Dendritic cell treated with granulocyte-macrophage colony-stimulating factor and Interleukin-4, amounts not matched to agents 40 ng/mL and 50 ng/mL, for 4 days (primary cell): ENCODE measurements around the gene PHOX2A.
"Not testable (repeated sequence)": the region's sequence is repeated elsewhere in the genome, so short reads cannot be mapped to it uniquely, and the experiment has no call there.

Source experiments
- H3K27ac Mint-ChIP-seq: one replicate; pipeline ENCODE4 v1.8.0; 2022; ENCODE audit warnings: mild to moderate bottlenecking, mixed read lengths
- H3K27me3 Mint-ChIP-seq: one replicate; pipeline ENCODE4 v1.8.0; 2022; ENCODE audit warnings: mild to moderate bottlenecking, mixed read lengths
- H3K36me3 Mint-ChIP-seq: one replicate; pipeline ENCODE4 v1.8.0; 2022; ENCODE audit warnings: low read depth, mixed read lengths
- H3K4me1 Mint-ChIP-seq: one replicate; pipeline ENCODE4 v1.8.0; 2022; ENCODE audit warnings: low read depth, mixed read lengths
- H3K4me3 Mint-ChIP-seq: one replicate; pipeline ENCODE4 v1.8.0; 2022; ENCODE audit warnings: mild to moderate bottlenecking, moderate library complexity, mixed read lengths
- H3K9me3 Mint-ChIP-seq: one replicate; pipeline ENCODE4 v1.8.0; 2022; ENCODE audit warnings: mixed read lengths
- intact Hi-C: fragments of 100-400 bp; cut with micrococcal nuclease; formaldehyde crosslinking; loops from one replicate; pipeline ENCODE4 v1.15.0; 2022

The PHOX2A gene

DNA sequence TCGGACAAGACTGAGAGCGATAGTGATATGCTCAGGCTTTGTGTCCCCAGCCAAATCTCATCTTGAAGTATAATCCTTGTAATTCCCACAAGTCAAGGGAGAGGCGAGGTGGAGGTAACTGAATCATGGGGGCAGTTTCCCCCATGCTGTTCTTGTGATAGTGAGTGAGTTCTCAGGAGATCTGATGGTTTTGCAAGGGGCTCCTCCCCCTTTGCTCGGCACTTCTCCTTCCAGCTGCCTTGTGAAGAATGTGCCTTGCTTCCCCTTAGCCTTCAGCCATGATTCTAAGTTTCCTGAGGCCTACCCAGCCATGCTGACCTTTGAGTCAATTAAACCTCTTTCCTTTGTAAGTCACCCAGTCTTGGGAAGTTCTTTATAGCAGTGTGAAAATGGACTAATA lies 34.9 kb downstream of the PHOX2A start:
- H3K4me1 Mint-ChIP-seq = peaks cover 50% of the 10 kb centered on the region
- H3K9me3 Mint-ChIP-seq = peaks cover 10% of the 10 kb centered on the region
- intact Hi-C loops = no loop called here
- peak overlapping the region; percentile 77 for H3K27ac Mint-ChIP-seq
- no peaks in the 10 kb centered on the region for H3K27me3 Mint-ChIP-seq
- H3K36me3 Mint-ChIP-seq = no peaks in the 10 kb centered on the region
- no peak overlapping the region for H3K4me3 Mint-ChIP-seq

DNA sequence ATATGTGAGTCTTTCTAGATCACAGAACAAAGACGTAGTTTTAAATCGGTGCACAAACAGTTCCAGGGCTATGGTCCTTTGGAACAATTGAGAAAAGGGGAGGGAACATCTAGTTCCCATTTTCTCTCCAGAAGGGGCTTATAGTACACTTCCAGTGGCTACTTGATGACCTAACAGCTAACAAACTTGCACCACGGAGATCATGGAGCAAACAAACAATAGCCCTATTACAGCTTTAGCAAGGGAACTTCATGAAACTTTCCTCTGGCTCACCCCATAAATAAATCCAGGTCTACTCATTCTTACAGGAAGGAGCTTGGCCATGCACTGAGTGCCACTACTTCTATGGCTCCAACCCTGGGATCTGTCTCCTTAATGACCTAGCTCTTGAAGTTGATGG lies 35.7 kb downstream of the PHOX2A start:
- H3K27me3 Mint-ChIP-seq = no peaks in the 10 kb centered on the region
- no peaks in the 10 kb centered on the region for H3K36me3 Mint-ChIP-seq
- H3K27ac Mint-ChIP-seq = peak overlapping the region; percentile 77
- intact Hi-C loops = no loop called here
- peaks cover 52% of the 10 kb centered on the region for H3K4me1 Mint-ChIP-seq
- H3K4me3 Mint-ChIP-seq = no peak overlapping the region
- H3K9me3 Mint-ChIP-seq = peaks cover 10% of the 10 kb centered on the region

DNA sequence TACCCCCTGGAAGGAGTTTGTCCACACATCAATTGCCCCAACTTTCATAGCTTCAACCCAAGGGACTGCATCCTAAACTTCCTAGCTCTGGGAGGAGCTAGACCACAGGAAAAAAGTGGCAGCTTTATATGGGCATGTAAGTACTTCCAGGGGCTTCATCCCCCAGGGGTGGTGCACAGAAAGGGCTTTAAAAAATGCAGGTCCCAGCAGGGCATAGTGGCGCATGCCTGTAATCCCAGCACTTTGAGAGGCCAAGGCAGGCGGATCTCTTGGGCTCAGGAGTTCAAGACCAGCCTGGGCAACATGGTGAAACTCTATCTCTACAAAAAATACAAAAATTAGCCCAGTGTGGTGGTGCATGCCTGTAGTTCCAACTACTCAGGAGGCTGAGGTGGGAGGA lies 37.2 kb downstream of the PHOX2A start:
- H3K4me3 Mint-ChIP-seq, intact Hi-C loops, H3K36me3 Mint-ChIP-seq, H3K27ac Mint-ChIP-seq, H3K27me3 Mint-ChIP-seq: not testable (repeated sequence)
- H3K9me3 Mint-ChIP-seq = peaks cover 10% of the 10 kb centered on the region
- H3K4me1 Mint-ChIP-seq = peaks cover 62% of the 10 kb centered on the region

DNA sequence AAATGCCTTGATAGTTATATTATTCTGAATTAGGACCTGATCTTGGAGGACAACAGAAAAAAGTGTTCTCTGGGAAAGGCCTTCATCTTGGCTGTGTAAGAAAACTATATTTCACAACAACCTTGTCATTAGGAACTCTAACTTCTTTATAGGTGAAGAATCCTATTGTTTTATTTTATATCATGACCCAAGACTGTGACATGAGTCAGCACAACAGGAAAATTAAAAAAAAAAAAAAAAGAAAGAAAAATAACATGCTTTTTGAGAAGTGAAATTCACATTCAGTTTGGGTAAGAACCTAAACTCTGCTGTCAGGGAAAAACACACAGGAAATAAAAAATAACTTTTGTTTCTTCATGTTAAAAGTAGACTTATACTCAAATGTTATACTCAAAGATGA lies 39.1 kb downstream of the PHOX2A start:
- no peaks in the 10 kb centered on the region for H3K36me3 Mint-ChIP-seq
- H3K27ac Mint-ChIP-seq = peak overlapping the region; percentile 68
- H3K4me3 Mint-ChIP-seq = no peak overlapping the region

DNA sequence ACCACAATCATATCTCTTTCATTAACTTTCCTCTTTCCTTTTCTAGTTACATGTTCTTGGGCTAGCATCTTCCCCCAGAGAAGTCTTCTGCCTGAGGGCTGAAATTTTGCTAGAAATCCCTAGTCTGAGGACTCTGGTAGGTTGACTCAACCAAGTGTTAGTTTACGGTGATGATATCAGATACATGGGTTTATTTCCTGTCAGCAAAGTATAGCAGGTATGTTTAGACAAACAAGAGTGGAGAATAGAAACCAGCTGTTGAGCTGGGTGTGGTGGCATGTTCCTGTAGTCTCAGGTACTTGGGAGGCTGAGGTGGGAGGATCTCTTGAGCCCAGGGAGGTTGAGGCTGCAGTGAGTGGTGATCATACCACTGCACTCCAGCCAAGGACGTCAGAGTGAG lies 40.8 kb downstream of the PHOX2A start:
- Mint-ChIP-seq H3K4me3 (no peak overlapping the region), H3K27me3 (no peaks in the 10 kb centered on the region), H3K9me3 (no peaks in the 10 kb centered on the region), H3K4me1 (peaks cover 43% of the 10 kb centered on the region), H3K36me3 (no peaks in the 10 kb centered on the region), H3K27ac (peak overlapping the region; percentile 9)
- intact Hi-C loops = no loop called here

More for the DNA sequence above, 39.1 kb downstream of the PHOX2A start:
- peaks cover 60% of the 10 kb centered on the region for H3K4me1 Mint-ChIP-seq
- H3K9me3 Mint-ChIP-seq = peaks cover 8% of the 10 kb centered on the region
- no peaks in the 10 kb centered on the region for H3K27me3 Mint-ChIP-seq
- intact Hi-C loops = no loop called here

DNA sequence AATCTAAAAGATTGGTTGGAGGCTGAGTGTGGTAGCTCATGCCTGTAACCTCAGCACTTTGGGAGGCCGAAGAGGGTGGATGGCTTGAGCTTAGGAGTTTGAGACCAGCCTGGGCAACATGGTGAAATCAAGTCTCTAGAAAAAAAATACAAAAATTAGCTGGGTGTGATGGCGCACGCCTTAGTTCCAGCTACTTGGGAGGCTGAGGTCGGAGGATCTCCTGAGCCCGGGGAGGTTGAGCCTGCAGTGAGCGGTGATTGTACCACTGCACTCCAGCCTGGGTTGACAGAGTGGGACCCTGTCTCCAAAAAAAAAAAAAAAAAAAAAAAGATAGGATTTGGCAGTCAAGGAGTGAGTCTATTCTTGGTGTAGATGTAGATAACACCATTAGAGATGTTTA lies 41.4 kb downstream of the PHOX2A start:
- Mint-ChIP-seq H3K27ac (no peak overlapping the region), H3K27me3 (no peaks in the 10 kb centered on the region), H3K4me1 (peaks cover 37% of the 10 kb centered on the region), H3K9me3 (no peaks in the 10 kb centered on the region), H3K4me3 (no peak overlapping the region), H3K36me3 (no peaks in the 10 kb centered on the region)
- intact Hi-C loops = no loop called here

DNA sequence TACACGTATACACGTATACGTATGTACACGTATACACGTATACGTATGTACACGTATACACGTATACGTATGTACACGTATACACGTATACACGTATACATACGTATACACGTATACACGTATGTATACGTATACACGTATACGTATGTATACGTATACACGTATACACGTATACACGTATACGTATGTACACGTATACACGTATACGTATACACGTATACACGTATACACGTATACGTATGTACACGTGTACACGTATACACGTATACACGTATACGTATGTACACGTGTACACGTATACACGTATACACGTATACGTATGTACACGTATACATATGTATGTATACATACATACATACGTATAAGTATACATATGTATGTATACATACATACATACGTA lies 42.5 kb downstream of the PHOX2A start:
- H3K4me1 Mint-ChIP-seq = peaks cover 29% of the 10 kb centered on the region
- H3K27ac Mint-ChIP-seq, H3K36me3 Mint-ChIP-seq, H3K9me3 Mint-ChIP-seq, H3K27me3 Mint-ChIP-seq, intact Hi-C loops, H3K4me3 Mint-ChIP-seq: not testable (repeated sequence)

DNA sequence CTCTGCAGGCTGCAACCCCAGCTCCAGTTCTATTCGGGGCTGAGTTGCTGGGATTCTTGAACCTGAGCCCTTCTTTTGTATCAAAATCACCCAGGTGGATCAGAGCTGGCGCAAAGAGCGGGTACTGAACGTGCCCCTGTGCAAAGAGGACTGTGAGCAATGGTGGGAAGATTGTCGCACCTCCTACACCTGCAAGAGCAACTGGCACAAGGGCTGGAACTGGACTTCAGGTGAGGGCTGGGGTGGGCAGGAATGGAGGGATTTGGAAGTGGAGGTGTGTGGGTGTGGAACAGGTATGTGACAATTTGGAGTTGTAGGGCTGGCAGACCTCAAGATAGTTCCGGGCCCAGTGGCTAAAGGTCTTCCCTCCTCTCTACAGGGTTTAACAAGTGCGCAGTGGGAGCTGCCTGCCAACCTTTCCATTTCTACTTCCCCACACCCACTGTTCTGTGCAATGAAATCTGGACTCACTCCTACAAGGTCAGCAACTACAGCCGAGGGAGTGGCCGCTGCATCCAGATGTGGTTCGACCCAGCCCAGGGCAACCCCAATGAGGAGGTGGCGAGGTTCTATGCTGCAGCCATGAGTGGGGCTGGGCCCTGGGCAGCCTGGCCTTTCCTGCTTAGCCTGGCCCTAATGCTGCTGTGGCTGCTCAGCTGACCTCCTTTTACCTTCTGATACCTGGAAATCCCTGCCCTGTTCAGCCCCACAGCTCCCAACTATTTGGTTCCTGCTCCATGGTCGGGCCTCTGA lies 48.3 kb downstream of the PHOX2A start:
- H3K9me3 Mint-ChIP-seq = no peaks in the 10 kb centered on the region
- no peaks in the 10 kb centered on the region for H3K36me3 Mint-ChIP-seq
- peaks cover 1% of the 10 kb centered on the region for H3K27me3 Mint-ChIP-seq
- peaks cover 7% of the 10 kb centered on the region for H3K4me1 Mint-ChIP-seq
- intact Hi-C loops = no loop called here
- no peak overlapping the region for H3K27ac Mint-ChIP-seq
- H3K4me3 Mint-ChIP-seq = no peak overlapping the region

DNA sequence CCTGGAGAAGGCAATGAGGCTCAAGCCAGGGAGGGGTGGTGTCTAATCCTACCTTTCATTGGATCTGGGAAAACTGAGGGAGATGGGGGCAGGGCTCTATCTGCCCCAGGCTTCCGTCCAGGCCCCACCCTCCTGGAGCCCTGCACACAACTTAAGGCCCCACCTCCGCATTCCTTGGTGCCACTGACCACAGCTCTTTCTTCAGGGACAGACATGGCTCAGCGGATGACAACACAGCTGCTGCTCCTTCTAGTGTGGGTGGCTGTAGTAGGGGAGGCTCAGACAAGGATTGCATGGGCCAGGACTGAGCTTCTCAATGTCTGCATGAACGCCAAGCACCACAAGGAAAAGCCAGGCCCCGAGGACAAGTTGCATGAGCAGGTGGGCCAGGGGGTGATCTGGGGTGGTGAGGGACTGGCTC lies 52.0 kb downstream of the PHOX2A start, which contains the start of gene FOLR1:
FOLR1 (plus strand) TSS at position 180 of the 421 bp plus-strand sequence; CDS start at position 214, 34 bp downstream.
- intact Hi-C loops = no loop called here
- H3K9me3 Mint-ChIP-seq = no peaks in the 10 kb centered on the region
- H3K4me1 Mint-ChIP-seq = peaks cover 7% of the 10 kb centered on the region
- H3K36me3 Mint-ChIP-seq = no peaks in the 10 kb centered on the region
- peaks cover 1% of the 10 kb centered on the region for H3K27me3 Mint-ChIP-seq
- peak within 1 kb of the TSS; percentile 5 for H3K27ac Mint-ChIP-seq
- no peak within 1 kb of the TSS for H3K4me3 Mint-ChIP-seq

DNA sequence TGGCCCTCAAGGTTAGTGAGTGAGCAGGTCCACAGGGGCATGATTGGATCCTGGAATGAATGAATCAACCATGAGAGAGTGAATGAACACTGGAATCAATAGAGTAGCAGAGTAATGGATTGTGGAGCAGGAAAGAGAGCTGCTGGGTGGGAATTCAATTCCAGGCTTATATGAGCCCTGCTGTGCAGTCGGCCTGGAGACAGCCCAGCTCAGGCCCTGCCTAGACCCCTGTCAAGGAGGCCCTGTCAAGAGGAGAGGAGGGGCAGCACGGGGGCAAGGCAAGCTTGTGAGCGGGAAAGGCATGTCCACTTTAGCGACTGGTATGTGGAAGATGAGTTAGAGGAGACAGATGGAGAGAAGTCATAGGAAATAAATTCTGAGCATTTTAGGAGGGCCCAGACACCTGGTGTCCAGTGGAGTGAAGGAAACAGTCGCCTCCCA lies 53.3 kb downstream of the PHOX2A start:
- Mint-ChIP-seq H3K4me1 (peaks cover 2% of the 10 kb centered on the region), H3K27me3 (peaks cover 1% of the 10 kb centered on the region), H3K36me3 (no peaks in the 10 kb centered on the region), H3K4me3 (no peak overlapping the region), H3K9me3 (no peaks in the 10 kb centered on the region), H3K27ac (peak overlapping the region; percentile 5)
- intact Hi-C loops = no loop called here

DNA sequence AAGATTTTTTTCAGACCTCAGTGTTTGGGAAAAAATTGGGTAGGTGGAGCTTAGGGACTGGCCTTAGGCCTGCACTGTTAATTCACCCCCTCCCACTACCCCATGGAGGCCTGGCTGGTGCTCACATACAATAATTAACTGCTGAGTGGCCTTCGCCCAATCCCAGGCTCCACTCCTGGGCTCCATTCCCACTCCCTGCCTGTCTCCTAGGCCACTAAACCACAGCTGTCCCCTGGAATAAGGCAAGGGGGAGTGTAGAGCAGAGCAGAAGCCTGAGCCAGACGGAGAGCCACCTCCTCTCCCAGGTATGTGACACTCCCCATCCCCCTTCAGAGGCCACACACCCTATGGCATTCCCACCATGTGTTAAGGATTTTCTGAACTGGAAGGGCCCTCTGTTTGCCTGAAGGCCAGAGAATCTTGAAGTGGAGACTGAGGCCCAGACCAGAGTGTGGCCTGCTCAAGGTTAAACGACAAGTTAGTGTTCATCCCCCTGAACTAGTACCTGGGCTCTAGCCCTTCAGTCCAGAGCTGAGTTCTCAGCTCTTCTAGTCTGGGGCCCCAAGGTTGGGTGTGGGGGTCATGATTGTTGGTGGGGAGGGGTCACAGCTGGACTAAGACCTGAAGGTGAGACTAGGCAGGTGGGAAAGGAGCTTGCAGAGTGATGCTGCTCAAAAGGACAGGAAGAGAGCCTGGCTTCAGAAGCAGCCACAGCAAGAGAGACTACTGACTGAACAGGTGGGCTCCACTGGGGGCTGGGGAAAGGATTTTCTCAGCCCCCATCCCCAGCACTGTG lies 54.3 kb downstream of the PHOX2A start:
- intact Hi-C loops = no loop called here

More for the DNA sequence above, 54.3 kb downstream of the PHOX2A start:
- peak overlapping the region; percentile 16 for H3K27ac Mint-ChIP-seq
- H3K4me1 Mint-ChIP-seq = no peaks in the 10 kb centered on the region
- H3K36me3 Mint-ChIP-seq = no peaks in the 10 kb centered on the region
- no peak overlapping the region for H3K4me3 Mint-ChIP-seq
- H3K9me3 Mint-ChIP-seq = no peaks in the 10 kb centered on the region
- no peaks in the 10 kb centered on the region for H3K27me3 Mint-ChIP-seq
